NCI-H226 (cell line): ENCODE data around the gene C6orf163.
"Not testable (repeated sequence)": the region's sequence is repeated elsewhere in the genome, so short reads cannot be mapped to it uniquely, and the experiment has no call there.

Experiments used
- DNase-seq: peaks from one replicate; pipeline ENCODE4 v3.0.0-alpha.2; 2015

The C6orf163 gene

DNA sequence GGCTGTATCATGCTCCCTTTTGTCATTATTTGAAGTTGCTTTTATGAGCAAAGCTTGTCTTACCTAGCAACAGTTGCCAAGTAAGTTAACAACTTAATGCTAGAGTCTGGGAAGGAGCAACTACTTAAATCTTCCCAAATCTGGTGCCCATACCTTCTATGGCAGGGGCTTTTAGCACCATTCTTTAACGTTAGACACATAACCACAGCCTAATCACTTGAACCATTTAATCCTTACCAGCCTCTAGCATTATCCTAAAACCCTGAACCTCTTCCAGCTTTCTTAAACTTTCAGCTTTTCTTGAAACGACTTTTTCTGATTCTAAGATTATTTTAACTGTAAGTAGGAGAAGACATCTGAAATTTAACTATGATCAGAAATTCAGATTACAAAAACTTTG lies at the start of gene C6orf163:
C6orf163 (plus strand) TSS at position 83 of the 400 bp plus-strand sequence; CDS start at position 370, 287 bp downstream.
- no peak for DNase-seq

DNA sequence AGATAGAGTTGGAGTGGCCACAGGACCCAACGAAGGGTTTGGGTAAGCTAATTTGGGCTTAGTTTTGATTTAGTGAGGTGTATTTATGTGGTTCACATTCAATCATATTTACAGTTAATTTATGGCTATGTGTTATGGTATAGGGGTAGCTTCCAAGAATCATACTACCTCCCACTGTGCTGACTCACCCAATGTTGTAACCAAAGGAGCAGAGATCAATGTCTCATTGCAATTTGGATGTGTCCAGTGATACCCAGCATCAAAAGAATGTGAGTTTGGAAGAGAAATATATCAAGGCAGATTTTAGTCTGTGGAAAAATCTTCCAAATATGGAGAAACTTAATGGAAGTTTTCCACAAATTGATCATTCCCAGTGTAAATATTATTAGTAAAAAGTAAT lies 47.5 kb upstream of the C6orf163 start:
- no peak for DNase-seq

DNA sequence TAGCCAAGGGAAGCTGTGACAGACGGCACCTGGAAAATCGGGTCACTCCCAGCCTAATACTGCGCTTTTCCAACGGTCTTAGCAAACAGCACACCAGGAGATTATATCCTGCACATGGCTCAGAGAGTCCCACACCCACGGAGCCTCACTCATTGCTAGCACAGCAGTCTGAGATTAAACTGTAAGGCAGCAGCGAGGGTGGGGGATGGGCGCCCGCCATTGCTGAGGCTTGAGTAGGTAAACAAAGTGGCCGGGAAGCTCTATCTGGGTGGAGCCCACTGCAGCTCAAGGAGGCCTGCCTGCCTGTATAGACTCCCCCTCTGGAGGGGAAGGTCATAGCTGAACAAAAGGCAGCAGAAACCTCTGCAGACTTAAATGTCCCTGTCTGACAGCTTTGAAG lies 43.3 kb upstream of the C6orf163 start:
- not testable (repeated sequence) for DNase-seq

GRCh38 chr6:87308970-87309369 lies 35.6 kb upstream of the C6orf163 start:
- DNase-seq, result no peak

DNA sequence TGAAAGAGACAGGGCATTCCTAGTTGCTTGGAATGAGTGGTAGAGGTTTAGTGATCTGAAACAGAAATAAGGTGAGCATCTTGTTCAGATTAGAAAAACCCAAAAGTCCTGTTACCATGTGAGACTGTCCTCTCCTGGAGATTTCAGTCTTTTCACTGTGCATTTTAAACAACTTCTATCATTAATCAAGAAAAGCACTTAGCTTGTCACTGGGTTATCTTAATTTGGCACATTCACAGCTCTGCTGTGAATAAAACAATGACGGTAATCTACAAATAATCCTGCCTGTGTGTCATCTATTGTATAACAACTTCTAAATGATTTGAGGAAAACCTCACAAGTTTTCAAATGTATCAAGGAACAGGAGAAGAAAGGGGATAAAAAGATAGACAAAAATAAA lies 31.8 kb upstream of the C6orf163 start:
- DNase-seq, result no peak

DNA sequence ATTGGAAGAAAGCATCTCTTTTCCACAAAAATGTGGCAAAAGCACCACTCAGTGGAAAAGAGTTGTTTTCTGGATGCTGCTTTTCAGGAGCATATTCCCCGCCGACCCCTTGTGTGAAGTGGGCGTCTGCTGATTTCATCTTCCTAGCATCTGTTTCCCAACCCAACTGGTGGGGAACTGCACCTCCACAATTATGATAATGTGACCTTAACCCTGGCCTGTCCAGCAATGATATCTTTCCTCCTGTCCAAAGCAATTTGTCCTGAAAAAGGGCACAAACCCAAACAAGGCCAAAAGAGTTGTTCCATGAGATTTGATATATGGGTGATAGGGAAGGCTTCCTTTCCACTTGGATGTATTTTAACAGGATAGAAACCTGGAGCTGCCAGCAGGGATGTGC lies 29.5 kb upstream of the C6orf163 start:
- no peak for DNase-seq

- DNase-seq, result no peak
Observed at GRCh38 chr6:87319271-87319987, 25.2 kb upstream of the C6orf163 start.

DNA sequence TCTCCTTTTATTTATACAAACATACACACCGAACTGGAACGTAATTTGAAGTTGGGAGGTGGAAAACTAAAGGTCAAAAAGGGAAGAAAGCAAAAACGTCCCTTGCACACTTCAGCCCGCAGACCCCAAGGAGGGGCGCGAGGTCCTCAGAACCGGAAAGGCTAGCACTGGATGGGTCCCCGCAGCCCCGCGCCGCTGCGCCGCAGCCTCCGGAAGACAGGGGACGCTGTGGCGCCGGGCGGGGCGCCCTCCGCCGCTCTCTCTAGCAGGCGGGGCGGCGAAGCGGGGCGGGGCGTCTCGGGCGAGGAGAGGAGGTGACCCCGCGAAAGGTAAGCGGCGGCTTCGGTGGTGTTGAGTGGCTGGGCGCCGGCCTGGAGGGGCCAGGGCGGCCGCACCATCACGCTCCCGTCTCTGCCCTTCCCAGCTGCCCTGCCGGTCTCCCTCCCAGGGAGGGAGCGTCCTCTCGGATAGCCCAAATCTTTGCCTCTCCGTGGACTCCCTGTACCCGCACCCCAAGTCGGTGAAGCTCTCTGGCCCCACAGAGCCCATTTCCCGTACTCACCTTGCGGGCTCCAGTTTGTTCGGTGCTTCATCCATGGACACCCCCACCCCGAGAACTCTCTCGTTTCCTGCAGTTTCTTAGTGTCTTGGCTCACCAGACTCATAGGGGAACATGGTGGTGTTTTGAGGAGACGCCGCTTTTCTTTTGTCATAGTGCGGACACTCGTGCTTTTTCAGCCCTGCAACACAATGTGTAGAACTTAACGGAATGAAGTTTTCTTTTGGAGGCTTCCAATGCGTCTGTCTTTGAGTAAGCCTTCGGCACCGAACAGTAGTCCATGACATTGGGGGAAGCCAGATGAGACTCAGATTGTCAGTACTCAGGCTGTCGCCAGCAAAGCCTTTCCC lies 22.1 kb upstream of the C6orf163 start, which contains the start of gene SMIM8:
SMIM8 (plus strand) TSS at position 285 of the 909 bp plus-strand sequence. CDS start 14,444 bp downstream, outside the sequence.
- DNase-seq, result peak; percentile 61

DNA sequence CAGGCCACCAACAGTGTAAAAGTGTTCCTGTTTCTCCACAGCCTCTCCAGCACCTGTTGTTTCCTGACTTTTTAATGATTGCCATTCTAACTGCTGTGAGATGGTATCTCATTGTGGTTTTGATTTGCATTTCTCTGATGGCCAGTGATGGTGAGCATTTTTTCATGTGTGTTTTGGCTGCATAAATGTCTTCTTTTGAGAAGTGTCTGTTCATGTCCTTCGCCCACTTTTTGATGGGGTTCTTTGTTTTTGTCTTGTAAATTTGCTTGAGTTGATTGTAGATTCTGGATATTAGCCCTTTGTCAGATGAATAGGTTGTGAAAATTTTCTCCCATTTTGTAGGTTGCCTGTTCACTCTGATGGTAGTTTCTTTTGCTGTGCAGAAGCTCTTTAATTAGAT lies 20.7 kb upstream of the C6orf163 start:
- DNase-seq, result not testable (repeated sequence)

- no peak for DNase-seq
Observed at GRCh38 chr6:87330961-87331360, 13.7 kb upstream of the C6orf163 start.

DNA sequence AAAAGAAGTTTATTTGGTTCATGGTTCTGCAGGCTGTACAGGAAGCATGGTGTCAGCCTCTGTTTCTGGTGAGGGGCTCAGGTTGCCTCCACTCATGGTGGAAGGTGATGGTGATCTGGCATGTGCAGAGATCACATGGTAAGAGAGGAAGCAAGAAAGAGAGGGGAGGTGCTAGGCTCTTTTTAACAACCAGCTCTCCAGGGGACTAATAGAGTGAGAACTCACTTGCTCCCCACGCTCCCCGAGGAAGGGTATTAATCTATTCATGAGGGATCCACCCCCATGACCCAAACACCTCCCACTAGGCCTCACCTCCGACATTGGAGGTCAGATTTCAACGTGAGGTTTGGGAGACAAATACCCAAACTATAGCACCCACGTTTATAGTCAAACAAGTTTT lies 11.6 kb upstream of the C6orf163 start:
- no peak for DNase-seq

DNA sequence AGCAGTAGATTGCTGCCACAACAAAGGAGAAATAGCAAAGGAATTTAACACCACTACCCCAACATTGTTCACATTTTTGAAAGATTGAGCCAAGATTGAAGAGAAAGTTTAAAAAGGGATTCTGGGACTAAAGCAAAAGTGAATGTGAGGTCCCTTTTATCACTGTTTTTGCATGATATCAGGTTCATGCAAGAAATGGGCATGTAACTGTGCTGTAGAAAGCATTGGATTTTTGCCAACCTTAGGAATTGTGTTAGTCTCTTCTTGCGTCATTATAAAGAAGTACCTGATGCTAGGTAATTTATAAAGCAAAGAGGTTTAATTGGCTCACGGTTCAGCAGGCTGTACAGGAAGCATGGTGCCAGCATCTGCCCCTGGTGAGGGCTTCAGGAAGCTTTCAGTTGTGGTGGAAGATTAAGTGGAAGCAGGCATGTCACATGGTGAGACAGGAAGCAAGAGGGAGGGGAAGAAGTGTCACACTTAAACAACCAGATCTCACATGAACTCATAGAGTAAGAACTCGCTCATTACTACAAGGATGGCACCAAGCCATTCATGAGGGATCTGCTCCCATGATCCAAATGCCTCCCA lies 10.9 kb upstream of the C6orf163 start:
- DNase-seq, result peak; percentile 38

- peak; percentile 19 for DNase-seq
Observed at GRCh38 chr6:87334683-87335082, 9.9 kb upstream of the C6orf163 start.

GRCh38 chr6:87336367-87336766 lies 8.2 kb upstream of the C6orf163 start:
- DNase-seq, result peak; percentile 48

DNA sequence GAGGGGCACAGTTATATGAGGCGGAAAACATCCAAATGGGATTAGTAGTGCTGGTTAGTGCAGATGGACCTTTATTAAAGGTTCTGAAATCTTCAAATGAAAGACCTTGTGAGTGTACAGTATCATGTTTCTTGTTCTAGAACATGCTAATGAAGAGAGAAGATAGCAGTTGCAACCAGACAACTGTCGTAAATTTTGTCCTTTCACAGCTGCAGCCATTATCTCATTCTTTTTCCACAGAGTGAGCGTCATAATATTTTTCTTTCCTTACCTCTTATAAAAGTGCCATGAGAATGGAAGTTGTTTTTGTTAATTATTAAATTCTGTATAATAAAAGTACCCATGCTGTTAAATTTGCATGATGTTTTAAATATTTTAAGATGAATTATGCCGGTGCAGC lies 4.4 kb upstream of the C6orf163 start:
- DNase-seq, result no peak

DNA sequence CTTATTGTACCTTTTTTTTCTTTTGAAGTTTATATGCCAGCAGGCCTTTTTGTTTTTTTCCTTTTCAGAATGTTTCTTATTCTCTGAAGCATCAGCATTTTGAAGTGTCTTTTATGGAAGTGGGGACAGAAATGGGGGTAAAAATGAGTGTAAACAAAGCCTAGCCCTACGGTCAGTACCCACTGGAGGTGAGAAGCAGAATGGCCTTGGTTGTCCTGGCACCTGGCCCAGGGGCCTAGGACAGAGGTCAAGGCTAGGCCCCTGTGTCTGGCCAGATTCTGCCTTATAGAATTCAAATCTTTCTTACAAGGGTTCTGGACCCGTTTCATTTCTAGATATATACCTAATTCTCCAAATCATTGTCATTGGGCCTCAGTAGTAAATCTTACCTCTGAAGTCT lies 3.5 kb upstream of the C6orf163 start:
- no peak for DNase-seq

- DNase-seq, result no peak
Observed at GRCh38 chr6:87341899-87342298, 2.7 kb upstream of the C6orf163 start.

GRCh38 chr6:87342829-87343228 lies 1.8 kb upstream of the C6orf163 start:
- DNase-seq, result no peak

DNA sequence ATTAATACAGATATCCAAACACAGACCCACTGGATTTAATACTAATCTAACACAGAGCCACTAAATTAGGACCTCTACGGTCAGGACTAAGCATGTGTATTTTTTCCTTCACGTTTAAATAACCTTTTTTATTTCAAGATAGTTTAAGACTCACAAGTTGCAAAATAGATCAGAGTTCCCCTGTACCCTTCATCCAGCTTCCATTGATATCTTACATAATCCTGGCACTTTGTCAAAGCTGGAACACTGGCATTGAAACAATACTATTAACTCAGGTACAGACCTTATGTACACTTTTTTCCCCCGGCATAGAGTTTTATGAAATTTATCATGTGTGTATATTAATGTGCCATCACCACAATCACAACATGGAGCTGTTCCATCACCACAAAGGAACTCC lies 2.1 kb downstream of the C6orf163 start:
- DNase-seq, result no peak

GRCh38 chr6:87349896-87350295 lies 5.3 kb downstream of the C6orf163 start:
- DNase-seq, result no peak

GRCh38 chr6:87350516-87350915 lies 5.9 kb downstream of the C6orf163 start:
- DNase-seq, result no peak

DNA sequence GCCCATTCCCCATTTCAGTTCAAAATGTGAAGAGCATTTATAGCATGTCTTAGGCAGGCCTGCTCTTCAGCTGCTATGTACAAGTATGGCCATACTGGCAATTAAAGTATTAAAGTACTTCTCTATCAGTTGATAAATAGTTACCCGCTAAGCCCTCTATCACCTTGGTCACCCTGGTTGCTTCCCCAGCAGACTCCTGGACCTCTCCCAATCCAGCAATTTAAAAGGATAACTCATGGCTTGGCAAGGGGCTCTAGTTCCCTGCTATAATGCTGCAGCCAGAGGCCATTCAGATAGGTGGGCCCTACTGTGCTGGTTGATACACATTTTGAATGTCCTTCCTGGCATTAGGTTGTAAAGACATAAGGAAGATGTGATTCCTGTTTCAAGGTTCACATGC lies 7.0 kb downstream of the C6orf163 start:
- no peak for DNase-seq

- no peak for DNase-seq
Observed at GRCh38 chr6:87356181-87356580, 11.6 kb downstream of the C6orf163 start.
